SU-DHL-6 (cell line): Measurements from ENCODE around the gene GABRD.

Source experiments
- EZH2phosphoT487 ChIP-seq: fragments of 200-600 bp; sonication (generic), shearing (Covaris generic); conservative IDR thresholded peaks from 2 replicates; pipeline ENCODE4 v1.6.1; 2018; ENCODE audit warnings: mild to moderate bottlenecking, antibody characterized with exemption, low read length, moderate library complexity, mixed read lengths
- TF ChIP-seq, protein P1 (sequence below): fragments of 200-600 bp; sonication (generic); IDR thresholded peaks from one replicate; pipeline ENCODE4 v1.5.1; 2017; ENCODE audit warnings: antibody characterized with exemption, mild to moderate bottlenecking, low read length, moderate library complexity; ENCODE audit not compliant: insufficient read depth, poor library complexity, severe bottlenecking

DNA sequence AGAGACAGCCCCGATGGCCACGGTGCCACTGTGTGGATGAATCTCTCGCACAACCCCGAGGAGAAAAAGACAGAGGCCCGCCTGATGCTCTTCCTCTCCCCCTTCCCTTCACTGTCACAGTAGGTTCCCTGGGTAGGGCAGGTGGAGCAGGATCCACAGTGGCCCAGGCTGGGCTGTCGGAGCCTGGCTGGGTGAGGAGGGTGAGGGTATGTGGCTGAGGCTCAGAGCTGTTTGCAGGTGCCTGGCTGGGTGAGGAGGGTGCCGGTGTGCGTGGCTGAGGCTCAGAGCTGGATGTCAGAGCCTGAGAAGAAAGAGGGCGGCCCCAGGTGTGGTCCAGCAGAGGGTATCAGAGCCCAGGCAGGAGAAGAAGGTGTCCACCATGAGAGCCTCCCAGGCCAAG, 18.3 kb upstream of the GABRD start:
- TF ChIP-seq, protein P1, sequence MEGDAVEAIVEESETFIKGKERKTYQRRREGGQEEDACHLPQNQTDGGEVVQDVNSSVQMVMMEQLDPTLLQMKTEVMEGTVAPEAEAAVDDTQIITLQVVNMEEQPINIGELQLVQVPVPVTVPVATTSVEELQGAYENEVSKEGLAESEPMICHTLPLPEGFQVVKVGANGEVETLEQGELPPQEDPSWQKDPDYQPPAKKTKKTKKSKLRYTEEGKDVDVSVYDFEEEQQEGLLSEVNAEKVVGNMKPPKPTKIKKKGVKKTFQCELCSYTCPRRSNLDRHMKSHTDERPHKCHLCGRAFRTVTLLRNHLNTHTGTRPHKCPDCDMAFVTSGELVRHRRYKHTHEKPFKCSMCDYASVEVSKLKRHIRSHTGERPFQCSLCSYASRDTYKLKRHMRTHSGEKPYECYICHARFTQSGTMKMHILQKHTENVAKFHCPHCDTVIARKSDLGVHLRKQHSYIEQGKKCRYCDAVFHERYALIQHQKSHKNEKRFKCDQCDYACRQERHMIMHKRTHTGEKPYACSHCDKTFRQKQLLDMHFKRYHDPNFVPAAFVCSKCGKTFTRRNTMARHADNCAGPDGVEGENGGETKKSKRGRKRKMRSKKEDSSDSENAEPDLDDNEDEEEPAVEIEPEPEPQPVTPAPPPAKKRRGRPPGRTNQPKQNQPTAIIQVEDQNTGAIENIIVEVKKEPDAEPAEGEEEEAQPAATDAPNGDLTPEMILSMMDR = no peak
- no peak for TF ChIP-seq EZH2phosphoT487
